GM21825 (cell line): ENCODE data around the gene KRTAP20-2.

Experiments
- ATAC-seq: cut with Tn5 transposase; IDR thresholded peaks from one replicate; pipeline ENCODE4 v1.9.1; 2021; ENCODE audit warnings: mild to moderate bottlenecking, moderate library complexity; ENCODE audit not compliant: unreplicated experiment

The KRTAP20-2 gene

GRCh38 chr21:30672985-30673650, 38.1 kb downstream of the KRTAP20-2 start:
- ATAC-seq, result no peak

GRCh38 chr21:30674312-30674711, 39.3 kb downstream of the KRTAP20-2 start:
- ATAC-seq, result no peak

- ATAC-seq, result no peak
Observed at GRCh38 chr21:30676737-30677136, 41.7 kb downstream of the KRTAP20-2 start.

- ATAC-seq, result no peak
Observed at GRCh38 chr21:30680586-30680985, 45.6 kb downstream of the KRTAP20-2 start.

GRCh38 chr21:30684506-30684905, 49.5 kb downstream of the KRTAP20-2 start:
- ATAC-seq, result no peak
